Nephron progenitor cell (in vitro differentiated cells): ENCODE measurements around the gene SNCAIP.

Experiments used
- DNase-seq: peaks from one replicate; pipeline ENCODE4 v3.0.0; 2021
- H3K27ac Mint-ChIP-seq: 2 replicates; pipeline ENCODE4 v1.8.0; 2021; ENCODE audit warnings: mild to moderate bottlenecking, moderate library complexity, mixed read lengths
- H3K27me3 Mint-ChIP-seq: 2 replicates; pipeline ENCODE4 v1.8.0; 2021; ENCODE audit warnings: mild to moderate bottlenecking, low read depth, mixed read lengths; ENCODE audit not compliant: poor library complexity
- H3K36me3 Mint-ChIP-seq: 2 replicates; pipeline ENCODE4 v1.8.0; 2021; ENCODE audit warnings: low read depth, mixed read lengths
- H3K4me1 Mint-ChIP-seq: 2 replicates; pipeline ENCODE4 v1.8.0; 2021; ENCODE audit warnings: mixed read lengths
- H3K4me3 Mint-ChIP-seq: 2 replicates; pipeline ENCODE4 v1.8.0; 2021; ENCODE audit warnings: mild to moderate bottlenecking, moderate library complexity, mixed read lengths
- H3K9me3 Mint-ChIP-seq: 2 replicates; pipeline ENCODE4 v1.8.0; 2021; ENCODE audit warnings: mild to moderate bottlenecking, moderate library complexity, mixed read lengths
- CTCF ChIP-seq: fragments of 200-600 bp; sonication (generic); IDR thresholded peaks from 2 replicates; pipeline ENCODE4 v1.5.0; 2021; ENCODE audit warnings: antibody characterized with exemption

Gene SNCAIP

GRCh38 chr5:122434205-122434970 lies 122.4 kb downstream of the SNCAIP start:
- H3K9me3 Mint-ChIP-seq: peaks cover 6% of the 10 kb centered on the region
- no peak overlapping the region for H3K4me3 Mint-ChIP-seq
- no peaks in the 10 kb centered on the region for H3K4me1 Mint-ChIP-seq
- peaks cover 11% of the 10 kb centered on the region for H3K36me3 Mint-ChIP-seq
- no peak for DNase-seq
- H3K27me3 Mint-ChIP-seq: no peaks in the 10 kb centered on the region
- TF ChIP-seq CTCF: no peak
- no peak overlapping the region for H3K27ac Mint-ChIP-seq

- Mint-ChIP-seq H3K27ac (no peak overlapping the region), H3K27me3 (no peaks in the 10 kb centered on the region)
These were observed 123.2 kb downstream of the SNCAIP start for GRCh38 chr5:122435234-122435633.

GRCh38 chr5:122435761-122436160 lies 123.7 kb downstream of the SNCAIP start:
- no peak overlapping the region for H3K4me3 Mint-ChIP-seq

More at GRCh38 chr5:122435234-122435633, 123.2 kb downstream of the SNCAIP start:
- peaks cover 3% of the 10 kb centered on the region for H3K9me3 Mint-ChIP-seq
- DNase-seq: no peak
- H3K4me3 Mint-ChIP-seq: no peak overlapping the region
- H3K36me3 Mint-ChIP-seq: peaks cover 8% of the 10 kb centered on the region
- TF ChIP-seq CTCF: no peak
- H3K4me1 Mint-ChIP-seq: no peaks in the 10 kb centered on the region

GRCh38 chr5:122436615-122437014 lies 124.6 kb downstream of the SNCAIP start:
- H3K36me3 Mint-ChIP-seq: peaks cover 8% of the 10 kb centered on the region
- H3K4me1 Mint-ChIP-seq: peaks cover 3% of the 10 kb centered on the region

More at GRCh38 chr5:122435761-122436160, 123.7 kb downstream of the SNCAIP start:
- TF ChIP-seq CTCF: no peak
- no peak overlapping the region for H3K27ac Mint-ChIP-seq
- no peaks in the 10 kb centered on the region for H3K27me3 Mint-ChIP-seq
- DNase-seq: no peak
- H3K36me3 Mint-ChIP-seq: peaks cover 8% of the 10 kb centered on the region
- no peaks in the 10 kb centered on the region for H3K4me1 Mint-ChIP-seq
- peaks cover 3% of the 10 kb centered on the region for H3K9me3 Mint-ChIP-seq

GRCh38 chr5:122439645-122440044 lies 127.6 kb downstream of the SNCAIP start:
- Mint-ChIP-seq H3K27ac (no peak overlapping the region), H3K27me3 (peaks cover 7% of the 10 kb centered on the region), H3K4me1 (peaks cover 25% of the 10 kb centered on the region), H3K9me3 (no peaks in the 10 kb centered on the region), H3K4me3 (no peak overlapping the region), H3K36me3 (peaks cover 5% of the 10 kb centered on the region)
- DNase-seq: no peak
- no peak for TF ChIP-seq CTCF

More at GRCh38 chr5:122436615-122437014, 124.6 kb downstream of the SNCAIP start:
- H3K4me3 Mint-ChIP-seq: no peak overlapping the region
- no peak for TF ChIP-seq CTCF
- DNase-seq: no peak
- H3K27me3 Mint-ChIP-seq: no peaks in the 10 kb centered on the region
- H3K27ac Mint-ChIP-seq: no peak overlapping the region
- peaks cover 3% of the 10 kb centered on the region for H3K9me3 Mint-ChIP-seq

GRCh38 chr5:122442938-122443337 lies 130.9 kb downstream of the SNCAIP start:
- H3K27me3 Mint-ChIP-seq: peaks cover 10% of the 10 kb centered on the region
- peaks cover 8% of the 10 kb centered on the region for H3K36me3 Mint-ChIP-seq
- no peak overlapping the region for H3K27ac Mint-ChIP-seq
- H3K4me1 Mint-ChIP-seq: peaks cover 25% of the 10 kb centered on the region
- TF ChIP-seq CTCF: no peak
- H3K9me3 Mint-ChIP-seq: no peaks in the 10 kb centered on the region
- no peak overlapping the region for H3K4me3 Mint-ChIP-seq
- DNase-seq: no peak
